ENCODE results near the gene UGT1A3. TPM values are rescaled to one million over a fixed set of nuclear protein-coding genes. Genes with fewer than 3 reads are reported as not detected.
"Not testable (repeated sequence)": the region's sequence is repeated elsewhere in the genome, so short reads cannot be mapped to it uniquely, and the experiment has no call there.

Gene UGT1A3
- total RNA-seq, 2 donors from 2014 or later, result not detected

GRCh38 chr2:233746475-233747282 lies 17.8 kb downstream of the UGT1A3 start:
- no peaks in the 10 kb centered on the region for H3K4me1 ChIP-seq
- no peaks in the 10 kb centered on the region for H3K36me3 ChIP-seq
- no peak for DNase-seq (ENCODE audit: low spot score)

GRCh38 chr2:233747283-233747544 lies 18.4 kb downstream of the UGT1A3 start:
- H3K27ac ChIP-seq, result no peak overlapping the region
- H3K4me3 ChIP-seq, result no peak overlapping the region
- H3K9me3 ChIP-seq, result no peaks in the 10 kb centered on the region
- H3K27me3 ChIP-seq, result no peaks in the 10 kb centered on the region
- H3K36me3 ChIP-seq, result no peaks in the 10 kb centered on the region
- no peak for DNase-seq (ENCODE audit: low spot score)
- no peaks in the 10 kb centered on the region for H3K4me1 ChIP-seq
- TF ChIP-seq CTCF (IDR thresholded peaks at IDR 0.05), result no peak

More at GRCh38 chr2:233746475-233747282, 17.8 kb downstream of the UGT1A3 start:
- no peak overlapping the region for H3K27ac ChIP-seq
- no peak for TF ChIP-seq CTCF (IDR thresholded peaks at IDR 0.05)
- no peaks in the 10 kb centered on the region for H3K9me3 ChIP-seq
- no peaks in the 10 kb centered on the region for H3K27me3 ChIP-seq
- H3K4me3 ChIP-seq, result no peak overlapping the region

GRCh38 chr2:233750689-233751088 lies 21.8 kb downstream of the UGT1A3 start:
- not testable (repeated sequence) for H3K9me3 ChIP-seq; H3K27ac ChIP-seq; H3K4me1 ChIP-seq; H3K36me3 ChIP-seq; H3K27me3 ChIP-seq; DNase-seq (ENCODE audit: low spot score); H3K4me3 ChIP-seq

GRCh38 chr2:233751212-233752009 lies 22.6 kb downstream of the UGT1A3 start:
- H3K27ac ChIP-seq; DNase-seq (ENCODE audit: low spot score); H3K4me1 ChIP-seq; H3K4me3 ChIP-seq; H3K9me3 ChIP-seq; H3K27me3 ChIP-seq; H3K36me3 ChIP-seq: not testable (repeated sequence)

GRCh38 chr2:233754872-233755611 lies 26.2 kb downstream of the UGT1A3 start:
- no peaks in the 10 kb centered on the region for H3K36me3 ChIP-seq
- H3K9me3 ChIP-seq, result no peaks in the 10 kb centered on the region
- no peak for DNase-seq (ENCODE audit: low spot score)
- no peak overlapping the region for H3K4me3 ChIP-seq
- H3K27me3 ChIP-seq, result no peaks in the 10 kb centered on the region
- no peaks in the 10 kb centered on the region for H3K4me1 ChIP-seq
- H3K27ac ChIP-seq, result no peak overlapping the region
- no peak for TF ChIP-seq CTCF (IDR thresholded peaks at IDR 0.05)

- Histone ChIP-seq H3K27ac (no peak overlapping the region), H3K27me3 (no peaks in the 10 kb centered on the region), H3K9me3 (no peaks in the 10 kb centered on the region), H3K36me3 (no peaks in the 10 kb centered on the region), H3K4me1 (no peaks in the 10 kb centered on the region), H3K4me3 (no peak overlapping the region)
- DNase-seq (ENCODE audit: low spot score), result no peak
- TF ChIP-seq CTCF (IDR thresholded peaks at IDR 0.05), result no peak
Observed at GRCh38 chr2:233756429-233757081, 27.7 kb downstream of the UGT1A3 start.

Data from right atrium auricular region (tissue), 2 donors.